GM13977 (cell line): ENCODE results near the gene CLDN10.

Experiments used
- DNase-seq: peaks from one replicate; pipeline ENCODE4 v3.0.0; 2012; ENCODE audit warnings: low spot score
- CTCF ChIP-seq: IDR thresholded peaks from 2 replicates; pipeline ENCODE4 v1.5.1; 2012; ENCODE audit warnings: mild to moderate bottlenecking, control low read depth; ENCODE audit not compliant: insufficient read depth; ENCODE audit errors: extremely low read depth, missing control alignments
- in situ Hi-C: fragments of 300-500 bp; cut with MboI; formaldehyde crosslinking; loops from one replicate; pipeline ENCODE4 v1.12.0; 2022; ENCODE audit warnings: low sequenced_read_pairs, low pct_unique_long_range_greater_than_20kb, mixed read lengths, inconsistent platforms; ENCODE audit not compliant: unreplicated experiment

The CLDN10 gene

GRCh38 chr13:95614641-95615245 is 62.2 kb downstream of the CLDN10 start:
- no peak for TF ChIP-seq CTCF
- in situ Hi-C loops: loop anchor here (25.0 kb wide), 1 partner anchor 223 kb away; no protein-coding TSS in a partner anchor
- no peak for DNase-seq

GRCh38 chr13:95615539-95615938 is 63.0 kb downstream of the CLDN10 start:
- no peak for TF ChIP-seq CTCF
- DNase-seq: no peak
- in situ Hi-C loops: loop anchor here (25.0 kb wide), 1 partner anchor 222 kb away; no protein-coding TSS in a partner anchor

DNA sequence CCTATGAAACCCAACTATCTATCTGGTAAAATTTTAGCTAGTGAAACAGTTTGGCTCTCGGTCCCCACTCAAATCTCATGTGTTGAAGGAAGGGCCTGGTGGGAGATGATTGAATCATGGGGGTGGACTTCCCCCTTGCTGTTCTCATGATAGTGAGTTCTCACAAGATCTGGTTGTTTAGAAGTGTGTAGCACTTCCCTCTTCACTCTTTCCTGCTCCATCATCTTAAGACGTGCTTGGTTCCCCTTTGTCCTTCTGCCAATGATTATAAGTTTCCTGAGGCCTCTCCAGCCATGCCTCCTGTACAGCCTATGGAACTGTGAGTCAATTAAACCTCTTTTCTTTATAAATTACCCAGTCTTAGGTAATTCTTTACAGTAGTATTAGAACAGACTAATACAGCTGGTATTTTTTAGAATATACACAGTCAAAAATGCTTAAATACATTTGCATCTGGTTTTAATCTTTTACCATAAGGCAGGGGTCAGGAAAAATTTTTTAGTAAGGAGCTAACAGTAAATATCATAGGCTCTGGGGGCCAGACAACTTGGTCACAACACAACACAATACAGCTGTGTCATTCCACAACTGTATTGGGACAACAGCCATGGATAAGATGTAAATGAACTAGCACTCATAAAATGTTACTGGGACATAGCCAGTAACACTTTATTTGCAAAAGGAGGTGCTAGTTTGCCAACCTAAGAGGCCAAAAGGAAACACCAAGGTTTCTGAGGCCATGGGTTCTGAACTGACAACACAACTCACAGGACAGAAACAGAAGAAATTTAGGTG is 67.7 kb downstream of the CLDN10 start:
- TF ChIP-seq CTCF: no peak
- no peak for DNase-seq
- in situ Hi-C loops: loop anchor here (25.0 kb wide), 1 partner anchor 217 kb away; no protein-coding TSS in a partner anchor

GRCh38 chr13:95620825-95621498 is 68.4 kb downstream of the CLDN10 start:
- in situ Hi-C loops: loop anchor here (25.0 kb wide), 1 partner anchor 216 kb away; no protein-coding TSS in a partner anchor
- no peak for TF ChIP-seq CTCF
- no peak for DNase-seq

- no peak for DNase-seq
- in situ Hi-C loops: loop anchor here (25.0 kb wide), 1 partner anchor 214 kb away; no protein-coding TSS in a partner anchor
- no peak for TF ChIP-seq CTCF
Measured at GRCh38 chr13:95623141-95623540, 70.6 kb downstream of the CLDN10 start.

GRCh38 chr13:95624020-95624419 is 71.5 kb downstream of the CLDN10 start:
- TF ChIP-seq CTCF: peak; percentile 68
- in situ Hi-C loops: loop anchor here (25.0 kb wide), 1 partner anchor 213 kb away; no protein-coding TSS in a partner anchor
- DNase-seq: peak; percentile 37
